Dermis lymphatic vessel endothelial cell (primary cell): ENCODE results near the gene WIF1. TPM values are rescaled to one million over a fixed set of nuclear protein-coding genes. Genes with fewer than 3 reads are reported as not detected.

Experiments used
- total RNA-seq: library from RNA; depleted of rRNA; stranded (reverse); fragments of >200 nt; gene quantifications from 2 replicates; pipeline ENCODE4 v1.2.1, GENCODE V29; 2014

Gene WIF1, protein sequence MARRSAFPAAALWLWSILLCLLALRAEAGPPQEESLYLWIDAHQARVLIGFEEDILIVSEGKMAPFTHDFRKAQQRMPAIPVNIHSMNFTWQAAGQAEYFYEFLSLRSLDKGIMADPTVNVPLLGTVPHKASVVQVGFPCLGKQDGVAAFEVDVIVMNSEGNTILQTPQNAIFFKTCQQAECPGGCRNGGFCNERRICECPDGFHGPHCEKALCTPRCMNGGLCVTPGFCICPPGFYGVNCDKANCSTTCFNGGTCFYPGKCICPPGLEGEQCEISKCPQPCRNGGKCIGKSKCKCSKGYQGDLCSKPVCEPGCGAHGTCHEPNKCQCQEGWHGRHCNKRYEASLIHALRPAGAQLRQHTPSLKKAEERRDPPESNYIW
- not detected in 2 replicates for total RNA-seq

DNA sequence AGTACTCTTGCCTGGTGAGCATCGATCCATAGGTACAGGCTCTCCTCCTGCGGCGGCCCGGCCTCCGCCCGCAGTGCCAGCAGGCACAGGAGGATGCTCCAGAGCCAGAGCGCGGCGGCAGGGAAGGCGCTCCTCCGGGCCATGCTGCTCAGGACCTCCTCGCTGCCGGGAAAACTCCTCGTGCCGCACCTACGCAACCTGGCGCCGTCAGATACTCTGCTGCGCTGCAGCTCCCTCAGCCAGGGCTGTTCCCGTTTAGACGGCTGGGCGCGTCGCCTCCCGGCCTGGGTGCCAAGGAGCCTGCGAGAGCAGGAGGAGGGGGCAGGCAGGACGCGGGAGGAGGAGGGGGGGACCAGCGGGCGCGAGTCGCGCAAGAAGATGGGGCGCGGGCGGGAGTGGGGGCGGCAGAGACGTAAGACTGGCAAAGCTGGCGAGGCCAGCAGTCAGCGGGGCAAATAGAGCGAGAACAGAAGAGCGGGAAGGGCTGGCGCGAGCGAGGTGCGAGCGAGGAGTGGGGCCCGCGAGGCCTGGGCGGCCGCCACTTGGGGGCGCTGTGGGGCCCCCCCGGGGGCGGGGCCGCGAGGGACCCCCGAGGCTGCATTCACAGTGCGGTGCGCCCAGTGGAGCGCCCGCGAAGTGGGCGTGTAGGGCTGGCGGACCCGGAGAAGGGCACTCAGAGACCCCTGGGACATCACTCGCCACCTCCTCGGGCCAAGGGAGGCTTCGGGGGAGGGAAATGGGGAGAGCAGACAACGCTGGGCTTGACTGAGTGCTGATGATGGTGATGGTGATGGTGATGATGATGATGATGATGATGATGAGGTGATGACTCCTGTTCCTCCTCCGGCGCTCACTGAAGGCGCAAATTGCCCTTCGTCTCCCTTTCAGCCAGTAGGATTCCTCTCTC, at the start of gene WIF1:
TSS of gene WIF1 (minus strand) at position 257 of the 907 bp plus-strand sequence. CDS start at position 143, 114 bp downstream.

DNA sequence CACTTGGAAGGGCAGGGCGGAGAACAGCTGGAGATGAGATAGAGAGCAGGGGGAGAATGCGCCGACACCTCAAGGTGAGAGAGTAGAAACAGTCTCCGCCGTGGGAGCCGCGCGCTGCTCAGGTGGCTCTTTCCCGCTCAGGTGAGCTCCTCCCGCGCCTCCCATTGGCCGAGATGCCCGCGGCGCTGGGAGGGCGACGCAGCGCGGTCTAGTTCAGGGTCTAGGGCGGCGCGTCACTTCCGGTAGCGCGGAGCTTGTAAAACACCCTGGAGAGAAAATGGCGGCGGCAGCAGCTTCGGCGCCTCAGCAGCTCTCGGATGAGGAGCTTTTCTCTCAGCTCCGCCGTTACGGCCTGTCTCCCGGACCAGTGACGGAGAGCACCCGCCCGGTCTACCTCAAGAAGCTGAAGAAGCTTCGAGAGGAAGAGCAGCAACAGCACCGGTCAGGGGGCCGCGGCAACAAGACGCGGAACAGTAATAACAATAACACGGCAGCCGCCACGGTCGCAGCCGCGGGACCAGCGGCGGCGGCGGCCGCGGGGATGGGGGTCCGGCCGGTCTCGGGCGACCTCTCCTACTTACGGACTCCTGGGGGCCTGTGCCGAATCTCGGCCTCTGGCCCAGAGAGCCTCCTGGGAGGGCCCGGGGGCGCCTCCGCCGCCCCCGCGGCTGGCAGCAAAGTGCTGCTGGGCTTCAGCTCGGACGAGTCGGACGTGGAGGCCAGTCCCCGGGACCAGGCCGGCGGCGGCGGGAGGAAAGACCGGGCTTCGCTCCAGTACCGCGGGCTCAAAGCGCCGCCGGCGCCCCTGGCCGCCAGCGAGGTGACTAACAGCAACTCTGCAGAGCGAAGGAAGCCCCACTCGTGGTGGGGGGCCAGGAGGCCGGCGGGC, 48.5 kb upstream of the WIF1 start, which contains the start of gene LEMD3:
TSS of gene LEMD3 (plus strand) at position 264 of the 889 bp plus-strand sequence. CDS start at position 278, 14 bp downstream.

Other genes starting within 250 kb of the WIF1 start
- gene LEMD3, start 48.3 kb upstream of the WIF1 start, total RNA-seq, result 30.1 and 31.7 TPM in 2 replicates
- gene MSRB3, start 157.4 kb upstream of the WIF1 start, total RNA-seq, result 47.9 and 61.1 TPM in 2 replicates